NCI-H2081 treated with DMSO at 0.1 percent for 48 hours (cell line): Measurements from ENCODE around the gene PAH.

Experiments used
- DNase-seq: peaks from one replicate; lab custom pipeline; 2025; lab: John Stamatoyannopoulos, UW

Gene PAH

DNA sequence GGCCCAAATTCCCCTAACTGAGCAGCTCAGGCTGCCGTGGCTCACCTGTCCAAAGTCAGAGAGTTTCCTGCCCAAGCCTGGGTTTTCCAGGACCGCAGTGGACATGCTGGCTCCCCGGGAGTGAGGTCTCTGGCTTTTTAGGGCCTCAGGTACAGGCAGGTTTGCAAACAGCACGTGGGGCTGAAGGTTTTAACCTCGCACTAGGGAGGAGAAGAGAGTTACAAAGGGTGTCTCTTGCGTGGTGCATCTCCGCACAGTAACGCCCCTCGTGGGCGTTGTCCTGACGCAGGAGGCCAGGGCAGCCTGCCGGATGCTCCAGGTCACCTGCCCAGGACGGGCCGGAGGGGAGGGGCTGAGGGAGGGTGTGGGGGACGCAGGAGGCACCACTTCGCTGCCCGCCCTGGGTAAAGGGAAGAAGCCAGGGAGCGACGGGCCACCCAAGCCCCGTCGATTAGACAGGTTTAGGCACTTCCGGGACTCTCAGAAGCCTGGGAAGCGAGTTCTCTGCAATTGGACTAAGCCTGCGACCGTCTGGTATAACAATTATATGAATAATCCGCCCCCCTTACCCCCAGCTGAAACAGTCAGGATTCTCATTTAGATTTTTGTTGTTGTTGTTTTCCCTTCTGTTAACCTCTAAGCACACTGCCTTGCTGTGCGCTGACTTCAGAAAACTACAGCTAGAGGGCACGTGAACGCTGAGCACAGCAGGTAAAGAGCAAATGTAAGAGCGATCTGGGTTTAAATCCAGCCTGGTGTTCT is at the start of gene PAH:
Gene PAH (minus strand): TSS at position 219 of the 762 bp plus-strand sequence. CDS start 114 bp downstream, at position 105.
- no peak for DNase-seq

GRCh38 chr12:102966200-102966863 is 49.3 kb upstream of the PAH start:
- DNase-seq, result no peak

DNA sequence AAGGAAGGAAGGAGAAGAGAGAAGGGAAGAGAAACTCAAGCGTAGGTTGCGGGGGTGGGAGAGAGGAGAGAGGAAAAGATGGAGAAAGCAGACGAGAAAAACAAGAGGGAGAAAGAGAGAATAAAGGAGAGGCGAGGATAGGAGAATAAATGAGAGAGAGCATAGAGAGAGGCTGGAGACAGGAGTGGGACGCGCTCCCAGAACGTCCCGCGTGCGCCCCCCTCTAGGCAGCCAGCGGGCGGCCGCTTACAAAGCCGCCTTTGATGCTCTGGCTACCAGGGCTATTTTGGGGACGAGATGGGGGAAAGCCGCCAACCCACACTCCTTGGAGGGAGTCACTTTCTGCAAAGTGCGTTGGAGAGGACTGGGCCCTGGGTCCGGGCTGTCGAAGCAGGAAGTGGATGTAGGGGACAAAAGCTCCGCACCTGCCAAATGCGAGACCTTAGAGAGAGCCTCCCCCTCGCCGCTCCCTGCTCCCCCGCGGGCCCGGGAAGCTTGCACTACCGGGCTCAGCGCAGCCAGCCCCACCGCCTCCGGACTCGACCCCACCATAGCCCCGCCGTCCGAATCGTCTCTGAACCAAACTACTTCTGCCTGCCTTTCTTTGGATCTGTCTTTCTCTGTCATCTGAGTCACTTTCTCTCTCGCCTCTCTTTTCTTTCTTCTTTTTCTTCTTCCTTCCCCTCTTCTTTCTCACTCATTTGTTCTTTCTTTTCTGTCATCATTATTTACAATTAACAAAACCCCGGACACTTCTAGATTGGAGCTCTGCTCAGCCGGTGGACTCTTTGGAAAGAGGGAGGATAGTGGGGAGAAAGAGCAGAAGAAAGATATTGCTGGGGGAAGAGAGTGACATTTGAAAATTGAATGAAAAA is 48.5 kb upstream of the PAH start:
- DNase-seq, result peak; percentile 44

DNA sequence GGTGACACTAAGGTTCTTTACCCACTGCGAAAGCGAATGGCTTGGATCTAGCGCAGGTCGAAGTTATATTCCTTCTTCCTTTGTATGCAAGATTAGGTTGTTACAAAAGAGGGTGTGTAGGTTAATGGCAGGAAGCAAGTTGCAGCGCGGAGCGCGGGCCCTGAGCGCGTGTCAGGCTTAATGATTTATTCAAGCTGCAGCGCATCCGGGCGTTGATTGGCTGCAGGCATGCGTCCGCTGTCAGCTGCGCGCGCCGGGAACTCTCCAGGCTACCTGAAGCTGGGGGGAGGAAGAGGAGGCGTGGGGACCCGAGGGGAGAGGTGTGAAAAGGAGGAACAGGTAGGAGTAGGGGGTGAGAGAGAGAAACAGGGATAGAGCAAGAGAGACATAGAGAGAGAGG is 47.8 kb upstream of the PAH start:
- peak; percentile 82 for DNase-seq

DNA sequence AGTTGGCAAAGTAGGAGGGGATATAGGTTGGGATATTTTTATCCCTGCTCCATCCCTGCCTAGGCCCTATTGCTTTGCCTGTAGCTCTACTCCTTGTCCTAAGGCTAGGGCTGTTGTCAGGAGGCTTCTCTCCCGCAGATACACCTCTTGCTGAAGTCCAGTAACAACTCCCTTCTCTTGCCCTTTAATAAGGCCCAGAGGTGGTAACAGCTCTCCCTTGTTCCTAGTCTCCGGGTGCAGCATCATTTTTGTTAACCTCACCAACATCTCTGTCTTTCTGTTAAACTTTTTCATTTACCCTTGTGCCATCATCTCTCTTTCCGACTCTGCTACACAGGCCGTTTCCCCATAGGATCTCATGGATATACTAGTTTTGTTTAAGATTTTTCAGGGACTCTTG is 46.8 kb upstream of the PAH start:
- no peak for DNase-seq

- DNase-seq, result no peak
Measured at GRCh38 chr12:102962986-102963385, 45.9 kb upstream of the PAH start.

GRCh38 chr12:102962532-102962931 is 45.5 kb upstream of the PAH start:
- no peak for DNase-seq

- peak; percentile 64 for DNase-seq
Measured at GRCh38 chr12:102961466-102961855, 44.4 kb upstream of the PAH start.

DNA sequence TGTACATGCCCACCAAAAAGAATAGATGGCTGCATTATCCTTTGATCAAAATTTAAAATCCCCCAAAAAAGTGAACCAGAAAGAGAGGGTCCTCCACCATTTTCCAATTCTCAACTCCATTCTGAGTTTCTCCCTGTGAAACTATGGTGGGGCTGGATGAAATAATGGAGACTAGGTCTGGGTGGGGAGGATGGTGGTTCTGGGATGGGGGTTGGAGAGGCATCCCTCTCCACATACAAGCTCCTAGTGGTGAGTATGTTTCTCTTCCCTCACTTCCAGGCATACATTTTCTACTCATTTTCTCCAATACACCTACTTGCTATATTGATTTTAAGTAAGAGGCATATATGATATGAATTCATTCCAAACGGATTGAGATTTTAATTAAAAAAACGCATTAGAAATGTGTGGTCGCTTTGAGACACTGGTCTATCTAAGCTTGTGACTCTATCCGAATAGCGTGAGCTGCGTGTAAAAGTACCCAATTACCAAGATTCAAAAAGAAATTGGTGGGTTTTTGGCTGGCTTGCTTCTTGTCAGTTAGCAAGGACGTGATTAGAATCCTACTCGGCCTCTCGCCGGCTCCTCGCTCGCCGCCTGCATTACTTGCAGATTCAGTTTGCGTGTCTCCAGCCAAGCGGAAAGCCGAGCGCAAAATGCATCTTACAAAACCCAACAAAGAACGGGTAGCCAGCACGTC is 43.9 kb upstream of the PAH start:
- DNase-seq, result no peak

- no peak for DNase-seq
Measured at GRCh38 chr12:102959391-102959790, 42.3 kb upstream of the PAH start.

GRCh38 chr12:102958830-102959176 is 41.8 kb upstream of the PAH start:
- no peak for DNase-seq

- DNase-seq, result no peak
Measured at GRCh38 chr12:102958073-102958829, 41.2 kb upstream of the PAH start.

GRCh38 chr12:102957339-102958050 is 40.5 kb upstream of the PAH start, which contains the start of gene ASCL1:
Gene ASCL1, plus strand, starts transcription at chr12:102957674. Its CDS starts 571 bp downstream, at chr12:102958245.
- DNase-seq, result peak; percentile 71

GRCh38 chr12:102956738-102957327 is 39.8 kb upstream of the PAH start:
- DNase-seq, result no peak

GRCh38 chr12:102955926-102956737 is 39.1 kb upstream of the PAH start:
- no peak for DNase-seq

DNA sequence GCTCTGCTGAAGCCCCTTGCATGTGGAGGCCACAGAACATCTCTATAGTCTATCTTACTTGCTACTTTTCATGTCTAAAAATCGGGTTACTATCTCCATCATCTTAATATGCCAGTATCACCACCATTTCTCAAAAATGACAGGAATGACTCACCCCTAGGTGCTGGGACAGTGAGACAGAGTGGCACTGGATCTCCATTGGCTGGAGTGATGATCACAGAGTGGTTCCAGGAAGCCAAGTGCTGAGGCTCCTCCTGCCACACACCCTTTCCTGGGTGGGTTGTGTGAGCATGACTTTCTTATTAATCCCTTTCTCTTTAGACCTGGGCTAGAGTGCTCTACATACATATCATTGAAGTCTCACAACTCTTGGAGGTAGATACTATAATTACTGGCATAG is 37.1 kb upstream of the PAH start:
- DNase-seq, result no peak

DNA sequence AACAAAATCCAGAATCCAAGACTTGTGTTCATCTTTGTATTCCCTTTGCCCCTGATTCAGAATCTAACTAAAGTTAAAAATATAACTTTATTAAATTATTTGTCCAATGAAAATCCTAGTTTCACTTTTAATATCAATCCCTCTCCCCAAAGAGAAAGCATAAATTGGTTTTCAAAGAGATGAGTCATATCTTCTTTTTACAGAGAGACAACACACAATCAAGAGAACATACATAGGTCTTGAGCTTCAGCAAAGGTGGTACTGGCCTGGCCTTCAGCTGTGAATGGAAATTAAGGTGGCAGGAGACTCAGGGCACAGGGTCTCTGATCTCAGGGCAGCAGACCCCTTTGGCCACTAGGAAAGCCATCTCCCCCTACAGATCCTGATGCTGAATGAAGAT is 36.2 kb upstream of the PAH start:
- DNase-seq, result no peak

DNA sequence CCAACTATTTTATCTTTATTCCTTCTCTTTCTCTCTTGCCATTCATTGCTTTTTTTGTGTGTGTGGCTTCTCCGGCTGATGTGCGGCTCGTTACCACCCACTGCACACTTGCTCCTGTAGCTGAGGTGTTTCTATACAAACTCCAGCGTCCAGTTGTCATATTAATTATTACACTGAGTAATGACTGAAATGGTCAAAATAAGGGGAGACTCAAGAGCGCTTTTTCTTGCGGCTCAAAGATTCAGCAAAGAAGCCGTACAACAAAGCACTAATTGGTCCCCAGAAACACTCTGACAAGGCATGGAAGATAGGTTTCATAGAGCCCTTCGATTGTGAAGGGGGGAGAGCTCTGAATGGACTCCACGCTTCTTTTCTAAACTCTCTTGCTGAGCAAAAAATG is 34.8 kb upstream of the PAH start:
- DNase-seq, result no peak

- DNase-seq, result peak; percentile 62
Measured at GRCh38 chr12:102950950-102951619, 34.0 kb upstream of the PAH start.
